Smooth muscle cell (in vitro differentiated cells): ENCODE measurements around the gene RHOXF1. TPM values are rescaled to one million over a fixed set of nuclear protein-coding genes. Genes with fewer than 3 reads are reported as not detected.
"Not testable (repeated sequence)": the region's sequence is repeated elsewhere in the genome, so short reads cannot be mapped to it uniquely, and the experiment has no call there.

ENCODE experiments used
- DNase-seq: peaks from one replicate; lab custom pipeline; 2025; ENCODE audit not compliant: unreplicated experiment; lab: John Stamatoyannopoulos, UW
- H2AFZ ChIP-seq: fragments of 200-600 bp; sonication (generic); 2 replicates; pipeline ENCODE4 v1.6.0; 2016; ENCODE audit warnings: antibody characterized with exemption, low read depth, mild to moderate bottlenecking
- H3F3A ChIP-seq: fragments of 200-600 bp; sonication (generic); 2 replicates; pipeline ENCODE4 v1.6.0; 2017; ENCODE audit warnings: antibody characterized with exemption, low read depth
- H3K27ac ChIP-seq: fragments of 200-600 bp; sonication (generic); 2 replicates; pipeline ENCODE4 v1.5.1; 2016; ENCODE audit warnings: low read depth, mild to moderate bottlenecking
- H3K27me3 ChIP-seq: fragments of 200-600 bp; sonication (generic); 2 replicates; pipeline ENCODE4 v1.6.1; 2016; ENCODE audit warnings: low read depth, mild to moderate bottlenecking
- H3K36me3 ChIP-seq: fragments of 200-600 bp; sonication (generic); 2 replicates; pipeline ENCODE4 v1.5.1; 2016; ENCODE audit warnings: low read depth
- H3K4me1 ChIP-seq: fragments of 200-600 bp; sonication (generic); 2 replicates; pipeline ENCODE4 v1.5.1; 2016; ENCODE audit warnings: low read depth
- H3K4me2 ChIP-seq: fragments of 200-600 bp; sonication (generic); 2 replicates; pipeline ENCODE4 v1.6.0; 2016; ENCODE audit warnings: mild to moderate bottlenecking
- H3K4me3 ChIP-seq: fragments of 200-600 bp; sonication (generic); 2 replicates; pipeline ENCODE4 v1.5.1; 2016; ENCODE audit warnings: mild to moderate bottlenecking
- H3K79me2 ChIP-seq: fragments of 200-600 bp; sonication (generic); 2 replicates; pipeline ENCODE4 v1.6.0; 2016; ENCODE audit warnings: low read depth, mild to moderate bottlenecking
- H3K9ac ChIP-seq: fragments of 200-600 bp; sonication (generic); 2 replicates; pipeline ENCODE4 v1.6.0; 2016; ENCODE audit warnings: low read depth
- H3K9me3 ChIP-seq: fragments of 200-600 bp; sonication (generic); replicated peaks from 2 replicates; pipeline ENCODE4 v1.5.1; 2016; ENCODE audit warnings: low read depth
- H4K20me1 ChIP-seq: fragments of 200-600 bp; sonication (generic); 2 replicates; pipeline ENCODE4 v1.6.0; 2016; ENCODE audit warnings: low read depth
- CTCF ChIP-seq: fragments of 200-600 bp; sonication (generic); IDR thresholded peaks from 2 replicates; pipeline ENCODE4 v1.5.1; 2017; ENCODE audit warnings: borderline replicate concordance, mild to moderate bottlenecking, antibody characterized with exemption; ENCODE audit not compliant: insufficient read depth, poor library complexity, severe bottlenecking
- WGBS: methylation state at CpG from one replicate; pipeline ENCODE4 v1.1.7; 2016; ENCODE audit warnings: low lambda C conversion rate; 5-methylcytosine and 5-hydroxymethylcytosine counted together
- polyA plus RNA-seq: library from polyadenylated mRNA; unstranded; fragments of >200 nt; fragmentation: Nextera tagmentation; extraction: Ambion mirVana; gene quantifications from 2 replicates; pipeline ENCODE4 v1.2.1, GENCODE V29; 2016
- total RNA-seq: library from RNA; depleted of rRNA; stranded (reverse); fragments of >200 nt; gene quantifications from 2 replicates; pipeline ENCODE4 v1.2.3, GENCODE V29; 2014

The RHOXF1 gene
- total RNA-seq (not detected in 2 replicates), polyA plus RNA-seq (0.48 TPM in 1 of 2 replicates, not detected in the other)

DNA sequence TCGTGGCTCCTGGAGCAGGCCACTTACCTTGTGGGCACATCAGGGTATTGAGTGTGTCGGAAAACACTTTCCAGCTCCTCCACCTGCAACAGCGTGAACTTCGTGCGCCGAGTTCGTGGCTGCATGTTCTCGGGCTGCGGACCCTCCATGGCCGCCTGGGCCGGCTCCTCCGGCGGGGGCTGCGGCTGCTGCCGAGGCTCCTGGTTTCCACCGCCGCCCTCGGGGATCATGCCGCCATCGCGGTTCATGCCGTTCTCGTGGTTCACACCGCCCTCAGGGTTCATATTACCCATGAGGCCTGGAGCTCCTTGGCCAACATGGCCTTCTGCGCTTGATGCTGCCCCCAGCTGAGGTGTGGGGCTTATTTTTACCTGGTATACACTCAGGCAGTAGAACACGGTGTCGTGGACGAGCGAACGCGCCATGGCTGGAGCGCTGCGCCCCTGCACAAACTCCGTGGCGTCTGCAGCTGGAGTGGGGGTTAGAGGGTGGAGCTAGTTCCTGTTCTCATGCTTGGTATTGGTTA lies at the start of gene RHOXF1:
Gene RHOXF1, minus strand, starts transcription at position 476 of the 526 bp plus-strand sequence. Its CDS starts 51 bp downstream, at position 425.
- no peak for DNase-seq
- Histone ChIP-seq H3K4me1 (no peaks in the 10 kb centered on the region), H4K20me1 (no peaks in the 10 kb centered on the region), H3K27me3 (no peaks in the 10 kb centered on the region), H3K36me3 (no peaks in the 10 kb centered on the region), H3K4me3 (no peak within 1 kb of the TSS), H3K27ac (no peak within 1 kb of the TSS), H3K4me2 (no peak within 1 kb of the TSS), H3K9ac (no peak within 1 kb of the TSS), H3K79me2 (no peaks in the 10 kb centered on the region), H2AFZ (no peak within 1 kb of the TSS), H3K9me3 (no peaks in the 10 kb centered on the region), H3F3A (no peaks in the 10 kb centered on the region)
- no peak for TF ChIP-seq CTCF
- 95% methylated on average over 27 of the region's 35 CpGs for WGBS

DNA sequence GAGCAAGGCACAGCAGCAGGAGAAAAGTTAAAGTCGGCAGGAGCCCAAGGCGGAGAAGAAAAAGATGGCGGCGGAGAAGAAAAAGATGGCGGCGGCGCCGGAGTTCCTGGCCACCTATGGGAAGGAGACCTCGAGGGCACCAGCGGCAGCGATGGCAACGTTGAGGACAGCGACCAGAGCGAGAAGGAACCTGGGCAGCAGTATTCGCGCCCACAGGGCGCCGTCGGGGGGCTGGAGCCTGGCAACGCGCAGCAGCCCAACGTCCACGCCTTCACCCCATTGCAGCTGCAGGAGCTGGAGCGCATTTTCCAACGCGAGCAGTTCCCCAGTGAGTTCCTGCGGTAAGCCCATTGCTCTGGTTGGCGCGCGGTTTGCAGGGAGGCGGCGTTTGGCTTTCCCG lies 43.4 kb upstream of the RHOXF1 start:
- not testable (repeated sequence) for H3K4me2 ChIP-seq, H3K27ac ChIP-seq, DNase-seq, H2AFZ ChIP-seq, H3K4me3 ChIP-seq, H3K36me3 ChIP-seq, H3K9ac ChIP-seq, H3K27me3 ChIP-seq, H3K4me1 ChIP-seq, H3K9me3 ChIP-seq, H4K20me1 ChIP-seq, H3K79me2 ChIP-seq, H3F3A ChIP-seq
- 94% methylated on average over 15 of the region's 33 CpGs for WGBS

DNA sequence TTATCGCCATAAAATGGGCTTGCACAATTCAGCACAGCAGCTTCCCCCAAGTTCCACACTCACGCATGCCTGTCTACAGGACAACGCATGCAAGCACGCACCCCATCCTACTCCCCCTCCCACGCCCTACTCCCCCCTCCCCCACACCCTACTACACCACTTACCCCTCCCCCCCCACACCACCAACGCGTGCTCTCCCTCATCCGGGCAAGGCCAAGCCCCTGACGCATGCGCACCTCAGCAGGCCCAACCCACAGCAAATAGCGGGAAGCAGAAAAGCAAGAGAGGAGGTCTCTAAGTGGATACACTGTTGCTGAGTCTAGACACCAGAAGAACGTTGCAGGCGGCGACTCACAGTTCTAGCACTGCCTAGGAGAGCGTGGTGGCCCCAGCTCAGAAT lies 42.6 kb upstream of the RHOXF1 start, which contains the start of gene RHOXF2:
Gene RHOXF2, plus strand, starts transcription at position 301 of the 400 bp plus-strand sequence. CDS start 138 bp downstream, outside the sequence.
- not testable (repeated sequence) for H3K79me2 ChIP-seq, H3F3A ChIP-seq, H3K9ac ChIP-seq, DNase-seq, H3K27me3 ChIP-seq, H4K20me1 ChIP-seq, H2AFZ ChIP-seq, H3K9me3 ChIP-seq, H3K4me3 ChIP-seq, H3K27ac ChIP-seq, H3K4me2 ChIP-seq, H3K36me3 ChIP-seq, H3K4me1 ChIP-seq
- no CpG with 5 or more reads among the region's 15 CpGs for WGBS

DNA sequence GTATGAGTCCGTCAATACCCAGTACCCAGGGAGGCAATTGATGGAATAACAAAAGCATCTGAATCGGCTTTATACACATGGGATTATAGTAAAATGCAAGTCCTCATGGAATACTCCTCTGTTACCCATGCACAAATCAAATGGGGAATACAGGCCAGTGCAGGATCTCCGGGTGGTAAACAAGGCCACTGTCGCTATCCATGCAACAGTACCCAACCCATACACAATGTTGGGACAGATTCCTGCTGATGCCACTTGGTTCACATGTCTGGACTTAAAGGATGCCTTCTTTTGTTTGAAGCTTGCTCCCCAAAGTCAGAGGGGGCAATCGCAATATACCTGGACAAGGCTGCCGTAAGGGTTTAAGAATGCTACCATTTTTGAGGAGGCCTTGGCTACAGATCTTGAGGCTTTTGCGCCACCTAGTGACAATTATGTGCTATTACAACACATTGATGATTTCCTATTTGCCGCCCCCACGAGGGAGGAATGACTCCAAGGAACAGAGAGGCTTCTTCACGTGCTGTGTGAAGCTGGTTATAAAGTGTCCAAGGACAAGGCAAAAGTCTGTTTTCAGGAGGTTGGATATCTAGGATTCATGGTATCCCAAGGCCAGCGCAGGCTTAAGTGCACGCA lies 34.5 kb upstream of the RHOXF1 start:
- not testable (repeated sequence) for H2AFZ ChIP-seq, H3K9ac ChIP-seq, H3F3A ChIP-seq, H3K4me3 ChIP-seq, H4K20me1 ChIP-seq, H3K36me3 ChIP-seq, H3K9me3 ChIP-seq, DNase-seq, H3K27ac ChIP-seq, H3K4me1 ChIP-seq, H3K27me3 ChIP-seq, H3K4me2 ChIP-seq, H3K79me2 ChIP-seq
- WGBS, result no CpG with 5 or more reads among the region's 12 CpGs

DNA sequence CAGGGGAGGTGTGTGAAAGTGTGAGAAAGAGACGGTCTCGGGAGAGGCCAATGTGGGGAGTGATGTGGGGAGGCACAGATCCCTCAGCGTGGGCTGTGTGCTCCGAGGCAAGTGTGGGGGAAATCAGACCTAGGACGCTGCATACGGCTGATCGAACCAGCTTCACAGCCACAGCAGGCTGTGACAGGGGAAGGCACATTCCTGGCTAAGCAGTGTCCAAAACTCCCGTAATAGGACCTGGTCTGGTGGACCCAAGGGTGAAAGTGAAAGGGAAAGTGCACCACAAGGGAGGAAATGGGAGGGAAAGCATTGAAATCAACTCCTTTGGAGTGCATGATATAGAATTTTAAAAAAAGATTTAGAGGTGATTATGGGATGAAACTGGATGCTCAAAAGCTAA lies 31.8 kb upstream of the RHOXF1 start:
- 88% methylated on average over 8 of the region's 8 CpGs for WGBS
- Histone ChIP-seq H2AFZ (no peak overlapping the region), H3K9me3 (peaks cover 6% of the 10 kb centered on the region), H3K27me3 (no peaks in the 10 kb centered on the region), H3K4me2 (no peak overlapping the region), H3F3A (no peaks in the 10 kb centered on the region), H3K9ac (no peak overlapping the region), H3K4me1 (no peaks in the 10 kb centered on the region), H3K27ac (no peak overlapping the region), H3K36me3 (no peaks in the 10 kb centered on the region), H3K79me2 (no peaks in the 10 kb centered on the region), H4K20me1 (no peaks in the 10 kb centered on the region), H3K4me3 (no peak overlapping the region)
- no peak for TF ChIP-seq CTCF
- no peak for DNase-seq

DNA sequence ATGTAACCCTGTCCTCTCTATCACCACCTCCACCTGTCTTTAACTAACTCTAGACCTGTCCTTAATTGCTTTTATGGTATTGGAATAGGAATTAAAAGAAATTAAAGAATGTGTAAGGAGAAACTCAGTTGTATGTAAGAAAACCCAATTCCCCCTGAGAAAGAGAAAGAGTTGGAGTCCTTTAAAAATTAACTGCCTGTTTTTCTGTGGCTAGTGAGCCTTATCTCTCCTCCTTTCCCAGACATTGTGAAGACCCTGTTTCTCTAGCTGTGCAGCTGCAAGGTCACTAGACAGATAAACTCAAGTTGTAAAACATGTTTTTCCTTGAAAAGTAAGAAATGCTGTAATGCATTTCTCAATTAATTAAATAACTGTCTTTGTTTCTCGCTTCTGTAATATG lies 30.6 kb upstream of the RHOXF1 start:
- H3K27ac ChIP-seq, H3F3A ChIP-seq, H2AFZ ChIP-seq, H3K4me3 ChIP-seq, H3K9me3 ChIP-seq, H3K36me3 ChIP-seq, H4K20me1 ChIP-seq, H3K27me3 ChIP-seq, H3K79me2 ChIP-seq, DNase-seq, H3K9ac ChIP-seq, H3K4me1 ChIP-seq, H3K4me2 ChIP-seq: not testable (repeated sequence)
- WGBS, result 92% methylated on average over 1 of the region's 1 CpG
